Measurements from ENCODE around the gene AAMP.

Gene AAMP

GRCh38 chr2:218223046-218223445, 46.9 kb downstream of the AAMP start:
- no peak for DNase-seq (ENCODE audit: low spot score)

- DNase-seq (ENCODE audit: low spot score): no peak
These were observed 48.9 kb downstream of the AAMP start for GRCh38 chr2:218221000-218221399.

GRCh38 chr2:218219934-218220333, 50.0 kb downstream of the AAMP start:
- DNase-seq (ENCODE audit: low spot score): no peak

- DNase-seq (ENCODE audit: low spot score): no peak
These were observed 51.4 kb downstream of the AAMP start for GRCh38 chr2:218218268-218219185.

DNA sequence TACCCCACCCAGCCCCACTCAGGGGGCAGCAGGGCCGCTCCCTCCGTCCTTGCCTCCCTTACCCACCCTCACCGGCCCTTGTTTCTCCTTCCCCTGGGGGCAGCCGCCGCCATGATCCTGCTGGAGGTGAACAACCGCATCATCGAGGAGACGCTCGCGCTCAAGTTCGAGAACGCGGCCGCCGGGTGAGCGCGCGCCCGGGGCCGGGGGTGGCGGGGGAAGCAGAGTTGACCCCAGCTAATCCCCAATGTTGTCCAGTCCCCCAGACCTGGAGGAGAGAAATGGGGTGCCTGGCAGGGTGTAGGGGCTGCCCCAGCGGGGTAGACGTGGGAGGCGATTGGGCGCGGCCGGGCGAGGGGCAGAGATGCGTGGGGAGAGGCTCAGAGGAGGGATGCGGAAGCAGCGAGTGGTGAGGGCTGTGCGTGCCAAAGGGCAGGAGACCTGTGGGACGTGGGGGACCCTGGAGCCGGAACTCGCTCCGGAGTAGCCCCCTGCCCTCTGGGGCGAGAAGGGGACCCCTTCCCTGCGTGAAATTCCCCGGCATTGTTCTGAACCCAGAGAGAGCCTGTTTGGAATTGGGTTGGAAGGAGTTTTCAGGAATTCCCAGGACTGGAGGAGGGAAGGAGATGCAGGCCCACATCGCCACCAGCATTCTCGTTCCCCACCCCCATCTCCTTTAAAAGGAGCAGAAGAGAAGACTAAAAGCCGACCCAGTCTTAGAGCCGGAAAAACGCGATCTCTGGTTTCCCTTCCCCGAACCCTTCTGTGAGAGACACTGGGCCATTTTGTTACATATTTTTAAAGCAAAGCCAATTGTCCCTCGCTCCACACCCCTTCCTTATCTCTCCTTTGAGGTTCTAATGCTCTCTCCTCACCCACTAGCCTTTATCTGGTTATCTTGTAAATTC, 52.3 kb downstream of the AAMP start:
- DNase-seq (ENCODE audit: low spot score): peak; percentile 32

DNA sequence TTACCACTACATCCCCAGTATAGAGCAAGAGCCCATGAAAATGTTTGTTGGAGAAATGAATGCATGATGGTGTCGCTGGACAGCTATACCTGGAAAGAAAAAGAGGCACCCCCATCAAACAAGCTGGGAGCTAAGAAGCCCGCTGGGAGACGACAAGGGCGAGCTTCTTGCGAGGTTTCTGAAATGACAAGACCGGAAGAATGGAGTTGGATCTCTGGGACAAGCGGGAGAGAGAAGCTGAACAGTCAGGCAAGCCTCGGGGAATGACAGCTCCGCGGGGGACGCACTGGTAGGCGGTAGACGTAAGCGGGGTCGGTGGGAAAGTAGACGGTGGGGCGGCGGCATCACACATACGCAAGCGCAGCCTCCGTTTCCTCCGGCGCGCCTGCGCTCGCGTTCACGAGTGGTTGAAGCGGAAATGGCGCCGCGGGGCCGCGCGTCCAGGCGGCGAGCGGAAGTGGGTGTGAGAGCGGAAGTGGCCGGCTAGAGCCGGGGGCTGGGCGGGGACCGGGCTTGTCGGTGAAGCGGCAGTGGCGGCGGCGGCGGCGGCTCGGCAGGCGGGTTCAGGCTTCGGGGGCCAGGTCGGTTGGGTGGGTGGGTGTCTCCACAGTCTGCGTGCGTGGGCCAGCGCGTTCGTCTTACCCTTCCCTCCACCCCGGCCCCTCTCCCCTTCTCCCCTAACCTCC, 53.1 kb downstream of the AAMP start, which contains the start of gene ARPC2:
ARPC2 (plus strand) TSS at position 516 of the 686 bp plus-strand sequence. CDS start 282 bp downstream, outside the sequence.
- DNase-seq (ENCODE audit: low spot score): peak; percentile 94

GRCh38 chr2:218216336-218216673, 53.6 kb downstream of the AAMP start:
- no peak for DNase-seq (ENCODE audit: low spot score)
